ENCODE data around the gene CFAP46.
"Not testable (repeated sequence)": the region's sequence is repeated elsewhere in the genome, so short reads cannot be mapped to it uniquely, and the experiment has no call there.

CFAP46 gene

GRCh38 chr10:132792796-132793195 is 149.6 kb downstream of the CFAP46 start:
- Histone ChIP-seq H3K4me3 (ENCODE audit: low read length) (no peak overlapping the region), H3K4me1 (ENCODE audit: control insufficient read depth, insufficient read depth, low read length) (no peaks in the 10 kb centered on the region; the same call in 1 of the 2 replicates), H3K36me3 (ENCODE audit: control insufficient read depth, insufficient read depth, low read length) (no peaks in the 10 kb centered on the region), H3K27ac (ENCODE audit: low read length) (no peak overlapping the region), H3K27me3 (ENCODE audit: control insufficient read depth, insufficient read depth, low read length) (peaks cover 22% of the 10 kb centered on the region), H3K9me3 (ENCODE audit: control insufficient read depth, insufficient read depth, low read length) (no peaks in the 10 kb centered on the region)
- WGBS (ENCODE audit: insufficient coverage, insufficient read length), result no CpG with 5 or more reads among the region's 17 CpGs
- no peak for DNase-seq (ENCODE audit: low read depth, low spot score)

- DNase-seq (ENCODE audit: low read depth, low spot score), result not testable (repeated sequence)
- WGBS (ENCODE audit: insufficient coverage, insufficient read length), result no CpG with 5 or more reads among the region's 33 CpGs
Measured at GRCh38 chr10:132792099-132792498, 150.3 kb downstream of the CFAP46 start.

GRCh38 chr10:132790934-132791829 is 151.2 kb downstream of the CFAP46 start:
- Histone ChIP-seq H3K27me3 (ENCODE audit: control insufficient read depth, insufficient read depth, low read length) (peaks cover 35% of the 10 kb centered on the region), H3K4me1 (ENCODE audit: control insufficient read depth, insufficient read depth, low read length) (peaks cover 3% of the 10 kb centered on the region; the same call in 1 of the 2 replicates), H3K36me3 (ENCODE audit: control insufficient read depth, insufficient read depth, low read length) (no peaks in the 10 kb centered on the region), H3K27ac (ENCODE audit: low read length) (no peak overlapping the region), H3K9me3 (ENCODE audit: control insufficient read depth, insufficient read depth, low read length) (no peaks in the 10 kb centered on the region), H3K4me3 (ENCODE audit: low read length) (no peak overlapping the region)
- WGBS (ENCODE audit: insufficient coverage, insufficient read length), result no CpG with 5 or more reads among the region's 31 CpGs
- DNase-seq (ENCODE audit: low read depth, low spot score), result no peak

More at GRCh38 chr10:132792099-132792498, 150.3 kb downstream of the CFAP46 start:
- not testable (repeated sequence) for H3K4me1 ChIP-seq (ENCODE audit: control insufficient read depth, insufficient read depth, low read length); H3K9me3 ChIP-seq (ENCODE audit: control insufficient read depth, insufficient read depth, low read length); H3K36me3 ChIP-seq (ENCODE audit: control insufficient read depth, insufficient read depth, low read length); H3K4me3 ChIP-seq (ENCODE audit: low read length); H3K27ac ChIP-seq (ENCODE audit: low read length)
- peaks cover 26% of the 10 kb centered on the region for H3K27me3 ChIP-seq (ENCODE audit: control insufficient read depth, insufficient read depth, low read length)

GRCh38 chr10:132790470-132790869 is 151.9 kb downstream of the CFAP46 start:
- Histone ChIP-seq H3K4me3 (ENCODE audit: low read length) (no peak overlapping the region), H3K27me3 (ENCODE audit: control insufficient read depth, insufficient read depth, low read length) (peaks cover 36% of the 10 kb centered on the region), H3K9me3 (ENCODE audit: control insufficient read depth, insufficient read depth, low read length) (no peaks in the 10 kb centered on the region), H3K4me1 (ENCODE audit: control insufficient read depth, insufficient read depth, low read length) (peaks cover 3% of the 10 kb centered on the region; the same call in 1 of the 2 replicates), H3K27ac (ENCODE audit: low read length) (no peak overlapping the region), H3K36me3 (ENCODE audit: control insufficient read depth, insufficient read depth, low read length) (no peaks in the 10 kb centered on the region)
- DNase-seq (ENCODE audit: low read depth, low spot score), result no peak
- no CpG with 5 or more reads among the region's 7 CpGs for WGBS (ENCODE audit: insufficient coverage, insufficient read length)

GRCh38 chr10:132789659-132790148 is 152.7 kb downstream of the CFAP46 start:
- WGBS (ENCODE audit: insufficient coverage, insufficient read length), result no CpG with 5 or more reads among the region's 15 CpGs
- no peaks in the 10 kb centered on the region for H3K9me3 ChIP-seq (ENCODE audit: control insufficient read depth, insufficient read depth, low read length)

GRCh38 chr10:132788831-132789219 is 153.5 kb downstream of the CFAP46 start:
- no CpG with 5 or more reads among the region's 30 CpGs for WGBS (ENCODE audit: insufficient coverage, insufficient read length)
- Histone ChIP-seq H3K27me3 (ENCODE audit: control insufficient read depth, insufficient read depth, low read length) (peaks cover 50% of the 10 kb centered on the region), H3K36me3 (ENCODE audit: control insufficient read depth, insufficient read depth, low read length) (no peaks in the 10 kb centered on the region; the same call in 1 of the 2 replicates), H3K4me1 (ENCODE audit: control insufficient read depth, insufficient read depth, low read length) (peaks cover 4% of the 10 kb centered on the region; the same call in 1 of the 2 replicates), H3K4me3 (ENCODE audit: low read length) (peak overlapping the region; percentile 3; the same call in 1 of the 2 replicates), H3K27ac (ENCODE audit: low read length) (no peak overlapping the region), H3K9me3 (ENCODE audit: control insufficient read depth, insufficient read depth, low read length) (no peaks in the 10 kb centered on the region)
- no peak for DNase-seq (ENCODE audit: low read depth, low spot score)

More at GRCh38 chr10:132789659-132790148, 152.7 kb downstream of the CFAP46 start:
- Histone ChIP-seq H3K27me3 (ENCODE audit: control insufficient read depth, insufficient read depth, low read length) (peaks cover 42% of the 10 kb centered on the region), H3K4me3 (ENCODE audit: low read length) (no peak overlapping the region), H3K4me1 (ENCODE audit: control insufficient read depth, insufficient read depth, low read length) (peaks cover 3% of the 10 kb centered on the region; the same call in 1 of the 2 replicates), H3K36me3 (ENCODE audit: control insufficient read depth, insufficient read depth, low read length) (no peaks in the 10 kb centered on the region), H3K27ac (ENCODE audit: low read length) (no peak overlapping the region)
- no peak for DNase-seq (ENCODE audit: low read depth, low spot score)

GRCh38 chr10:132788180-132788830 is 154.1 kb downstream of the CFAP46 start:
- peaks cover 56% of the 10 kb centered on the region for H3K27me3 ChIP-seq (ENCODE audit: control insufficient read depth, insufficient read depth, low read length)
- H3K36me3 ChIP-seq (ENCODE audit: control insufficient read depth, insufficient read depth, low read length), result no peaks in the 10 kb centered on the region; the same call in 1 of the 2 replicates
- no CpG with 5 or more reads among the region's 79 CpGs for WGBS (ENCODE audit: insufficient coverage, insufficient read length)
- peaks cover 4% of the 10 kb centered on the region; the same call in 1 of the 2 replicates for H3K4me1 ChIP-seq (ENCODE audit: control insufficient read depth, insufficient read depth, low read length)
- H3K27ac ChIP-seq (ENCODE audit: low read length), result no peak overlapping the region
- peak overlapping the region; percentile 3; the same call in 1 of the 2 replicates for H3K4me3 ChIP-seq (ENCODE audit: low read length)
- no peaks in the 10 kb centered on the region for H3K9me3 ChIP-seq (ENCODE audit: control insufficient read depth, insufficient read depth, low read length)
- DNase-seq (ENCODE audit: low read depth, low spot score), result no peak

GRCh38 chr10:132787495-132788179 is 154.7 kb downstream of the CFAP46 start:
- Histone ChIP-seq H3K4me1 (ENCODE audit: control insufficient read depth, insufficient read depth, low read length) (peaks cover 5% of the 10 kb centered on the region; the same call in 1 of the 2 replicates), H3K4me3 (ENCODE audit: low read length) (peak overlapping the region; percentile 13; the same call in 1 of the 2 replicates), H3K9me3 (ENCODE audit: control insufficient read depth, insufficient read depth, low read length) (no peaks in the 10 kb centered on the region), H3K36me3 (ENCODE audit: control insufficient read depth, insufficient read depth, low read length) (no peaks in the 10 kb centered on the region; the same call in 1 of the 2 replicates), H3K27ac (ENCODE audit: low read length) (no peak overlapping the region), H3K27me3 (ENCODE audit: control insufficient read depth, insufficient read depth, low read length) (peaks cover 61% of the 10 kb centered on the region)
- no CpG with 5 or more reads among the region's 80 CpGs for WGBS (ENCODE audit: insufficient coverage, insufficient read length)
- no peak for DNase-seq (ENCODE audit: low read depth, low spot score)

- no peaks in the 10 kb centered on the region; the same call in 1 of the 2 replicates for H3K36me3 ChIP-seq (ENCODE audit: control insufficient read depth, insufficient read depth, low read length)
- no peaks in the 10 kb centered on the region for H3K9me3 ChIP-seq (ENCODE audit: control insufficient read depth, insufficient read depth, low read length)
- no peak for DNase-seq (ENCODE audit: low read depth, low spot score)
- H3K27me3 ChIP-seq (ENCODE audit: control insufficient read depth, insufficient read depth, low read length), result peaks cover 65% of the 10 kb centered on the region
- H3K4me3 ChIP-seq (ENCODE audit: low read length), result peak overlapping the region; percentile 13; the same call in 1 of the 2 replicates
- WGBS (ENCODE audit: insufficient coverage, insufficient read length), result no CpG with 5 or more reads among the region's 80 CpGs
- H3K27ac ChIP-seq (ENCODE audit: low read length), result no peak overlapping the region
- H3K4me1 ChIP-seq (ENCODE audit: control insufficient read depth, insufficient read depth, low read length), result peaks cover 5% of the 10 kb centered on the region; the same call in 1 of the 2 replicates
Measured at GRCh38 chr10:132786884-132787494, 155.4 kb downstream of the CFAP46 start.

Data from iPS DF 6.9 (cell line).